ELF-1 (cell line): Measurements from ENCODE around the gene B4GALT5.
A peak's percentile ranks its signal among the peaks of the same experiment; 100 is the strongest.
"Not testable (repeated sequence)": the region's sequence is repeated elsewhere in the genome, so short reads cannot be mapped to it uniquely, and the experiment has no call there.

Source experiments
- DNase-seq: peaks from one replicate; pipeline ENCODE4 v3.0.0-alpha.2; 2016; ENCODE audit warnings: low read depth, low spot score

The B4GALT5 gene

GRCh38 chr20:49628280-49628679 lies 85.4 kb downstream of the B4GALT5 start:
- not testable (repeated sequence) for DNase-seq

- no peak for DNase-seq
These were observed 86.3 kb downstream of the B4GALT5 start for GRCh38 chr20:49627329-49627761.

GRCh38 chr20:49624988-49625387 lies 88.7 kb downstream of the B4GALT5 start:
- DNase-seq = not testable (repeated sequence)

GRCh38 chr20:49624317-49624716 lies 89.4 kb downstream of the B4GALT5 start:
- DNase-seq = no peak

- no peak for DNase-seq
These were observed 91.4 kb downstream of the B4GALT5 start for GRCh38 chr20:49622243-49622642.

GRCh38 chr20:49620364-49621240 lies 93.1 kb downstream of the B4GALT5 start:
- no peak for DNase-seq

- no peak for DNase-seq
These were observed 94.3 kb downstream of the B4GALT5 start for GRCh38 chr20:49619113-49620048.

- no peak for DNase-seq
These were observed 95.4 kb downstream of the B4GALT5 start for GRCh38 chr20:49618289-49618688.

- DNase-seq = not testable (repeated sequence)
These were observed 96.3 kb downstream of the B4GALT5 start for GRCh38 chr20:49617394-49617793.

- DNase-seq = no peak
These were observed 97.3 kb downstream of the B4GALT5 start for GRCh38 chr20:49616154-49617007.

GRCh38 chr20:49615401-49616153 lies 98.1 kb downstream of the B4GALT5 start:
- DNase-seq = peak; percentile 53

GRCh38 chr20:49615051-49615400 lies 98.7 kb downstream of the B4GALT5 start:
- DNase-seq = not testable (repeated sequence)

- no peak for DNase-seq
These were observed 99.2 kb downstream of the B4GALT5 start for GRCh38 chr20:49614338-49615050.

GRCh38 chr20:49612127-49612738 lies 101.4 kb downstream of the B4GALT5 start:
- no peak for DNase-seq

GRCh38 chr20:49611539-49612126 lies 102.0 kb downstream of the B4GALT5 start:
- DNase-seq = not testable (repeated sequence)

GRCh38 chr20:49610691-49611538 lies 102.8 kb downstream of the B4GALT5 start:
- DNase-seq = peak; percentile 95

GRCh38 chr20:49608752-49609670 lies 104.7 kb downstream of the B4GALT5 start:
- DNase-seq = peak; percentile 88
